ENCODE data around the gene ROR1. TPM values are rescaled to one million over a fixed set of nuclear protein-coding genes. Genes with fewer than 3 reads are reported as not detected.

ROR1 gene
- total RNA-seq, 1 donor: 52.5 TPM

- no peaks in the 10 kb centered on the region for H3K27me3 ChIP-seq (ENCODE audit: insufficient read depth, low read length)
- no peak overlapping the region for H3K4me2 ChIP-seq (ENCODE audit: insufficient read depth, low read length)
- no peaks in the 10 kb centered on the region for H3K36me3 ChIP-seq (ENCODE audit: insufficient read depth, low read length)
- H3K4me1 ChIP-seq (ENCODE audit: insufficient read depth, low read length): peaks cover 35% of the 10 kb centered on the region
- H3K4me3 ChIP-seq (ENCODE audit: insufficient read depth, low read length): no peak overlapping the region
- no peaks in the 10 kb centered on the region for H3K9me3 ChIP-seq (ENCODE audit: low read depth, low read length)
- peaks cover 78% of the 10 kb centered on the region for H3K79me2 ChIP-seq (ENCODE audit: insufficient read depth, low read length)
- no peak for TF ChIP-seq CTCF (IDR thresholded peaks at IDR 0.05; ENCODE audit: extremely low read depth, low read depth, low read length)
- DNase-seq (ENCODE audit: insufficient read length, low spot score, missing footprints): no peak
- no peak overlapping the region for H3K27ac ChIP-seq (ENCODE audit: low read depth, low read length)
- H2AFZ ChIP-seq (ENCODE audit: low read length): no peak overlapping the region
- H4K20me1 ChIP-seq (ENCODE audit: insufficient read depth, low read length): peaks cover 67% of the 10 kb centered on the region
Measured at GRCh38 chr1:63799307-63799706, 25.5 kb downstream of the ROR1 start.

GRCh38 chr1:63799820-63800219 is 26.0 kb downstream of the ROR1 start:
- TF ChIP-seq CTCF (IDR thresholded peaks at IDR 0.05; ENCODE audit: extremely low read depth, low read depth, low read length): no peak
- no peak overlapping the region for H3K4me3 ChIP-seq (ENCODE audit: insufficient read depth, low read length)
- peaks cover 32% of the 10 kb centered on the region for H3K4me1 ChIP-seq (ENCODE audit: insufficient read depth, low read length)
- H3K4me2 ChIP-seq (ENCODE audit: insufficient read depth, low read length): no peak overlapping the region
- H3K36me3 ChIP-seq (ENCODE audit: insufficient read depth, low read length): no peaks in the 10 kb centered on the region
- peaks cover 65% of the 10 kb centered on the region for H4K20me1 ChIP-seq (ENCODE audit: insufficient read depth, low read length)
- H3K9me3 ChIP-seq (ENCODE audit: low read depth, low read length): no peaks in the 10 kb centered on the region
- no peak overlapping the region for H3K27ac ChIP-seq (ENCODE audit: low read depth, low read length)
- no peak overlapping the region for H2AFZ ChIP-seq (ENCODE audit: low read length)
- no peak for DNase-seq (ENCODE audit: insufficient read length, low spot score, missing footprints)
- peaks cover 78% of the 10 kb centered on the region for H3K79me2 ChIP-seq (ENCODE audit: insufficient read depth, low read length)
- no peaks in the 10 kb centered on the region for H3K27me3 ChIP-seq (ENCODE audit: insufficient read depth, low read length)

GRCh38 chr1:63802109-63802508 is 28.3 kb downstream of the ROR1 start:
- Histone ChIP-seq H3K4me3 (ENCODE audit: insufficient read depth, low read length) (no peak overlapping the region), H3K27ac (ENCODE audit: low read depth, low read length) (no peak overlapping the region), H3K79me2 (ENCODE audit: insufficient read depth, low read length) (peaks cover 79% of the 10 kb centered on the region), H4K20me1 (ENCODE audit: insufficient read depth, low read length) (peaks cover 63% of the 10 kb centered on the region), H2AFZ (ENCODE audit: low read length) (no peak overlapping the region), H3K36me3 (ENCODE audit: insufficient read depth, low read length) (no peaks in the 10 kb centered on the region), H3K4me1 (ENCODE audit: insufficient read depth, low read length) (peaks cover 19% of the 10 kb centered on the region), H3K9me3 (ENCODE audit: low read depth, low read length) (no peaks in the 10 kb centered on the region), H3K4me2 (ENCODE audit: insufficient read depth, low read length) (no peak overlapping the region), H3K27me3 (ENCODE audit: insufficient read depth, low read length) (no peaks in the 10 kb centered on the region)
- no peak for TF ChIP-seq CTCF (IDR thresholded peaks at IDR 0.05; ENCODE audit: extremely low read depth, low read depth, low read length)
- no peak for DNase-seq (ENCODE audit: insufficient read length, low spot score, missing footprints)

- no peaks in the 10 kb centered on the region for H3K36me3 ChIP-seq (ENCODE audit: insufficient read depth, low read length)
- H3K4me2 ChIP-seq (ENCODE audit: insufficient read depth, low read length): no peak overlapping the region
- H3K4me1 ChIP-seq (ENCODE audit: insufficient read depth, low read length): peaks cover 1% of the 10 kb centered on the region
- DNase-seq (ENCODE audit: insufficient read length, low spot score, missing footprints): no peak
- H3K27ac ChIP-seq (ENCODE audit: low read depth, low read length): no peak overlapping the region
- peaks cover 78% of the 10 kb centered on the region for H3K79me2 ChIP-seq (ENCODE audit: insufficient read depth, low read length)
- no peak for TF ChIP-seq CTCF (IDR thresholded peaks at IDR 0.05; ENCODE audit: extremely low read depth, low read depth, low read length)
- H2AFZ ChIP-seq (ENCODE audit: low read length): no peak overlapping the region
- H4K20me1 ChIP-seq (ENCODE audit: insufficient read depth, low read length): peaks cover 65% of the 10 kb centered on the region
- no peaks in the 10 kb centered on the region for H3K9me3 ChIP-seq (ENCODE audit: low read depth, low read length)
- no peak overlapping the region for H3K4me3 ChIP-seq (ENCODE audit: insufficient read depth, low read length)
- H3K27me3 ChIP-seq (ENCODE audit: insufficient read depth, low read length): no peaks in the 10 kb centered on the region
Measured at GRCh38 chr1:63804829-63805484, 31.1 kb downstream of the ROR1 start.

Data from osteoblast (primary cell).